IPS DF 19.7 (cell line): ENCODE data around the gene CSNK2A2.

Source experiments
- DNase-seq: peaks from one replicate; pipeline ENCODE4 v3.0.0-alpha.2; 2013; ENCODE audit warnings: low read depth, low spot score

The CSNK2A2 gene

GRCh38 chr16:58110571-58111301 is 87.2 kb downstream of the CSNK2A2 start:
- DNase-seq, result no peak

GRCh38 chr16:58109881-58110280 is 88.0 kb downstream of the CSNK2A2 start:
- DNase-seq, result no peak

GRCh38 chr16:58109330-58109729 is 88.6 kb downstream of the CSNK2A2 start:
- DNase-seq, result no peak
